OCI-LY7 (cell line): ENCODE data around the gene SAT1.

ENCODE experiments used
- CTCF ChIP-seq: fragments of 200-600 bp; sonication (generic); conservative IDR thresholded peaks from 2 replicates; pipeline ENCODE4 v1.5.1; 2014; ENCODE audit warnings: mild to moderate bottlenecking, antibody characterized with exemption, low read length, moderate library complexity, mixed read lengths
- EZH2phosphoT487 ChIP-seq: fragments of 200-600 bp; sonication (generic); IDR thresholded peaks from 2 replicates; pipeline ENCODE4 v1.6.1; 2018; ENCODE audit warnings: low read depth, borderline replicate concordance, mild to moderate bottlenecking, mixed run types, antibody characterized with exemption, low read length, moderate library complexity, mixed read lengths

- TF ChIP-seq CTCF (no peak), EZH2phosphoT487 (no peak)
These were observed 27.3 kb downstream of the SAT1 start for GRCh38 chrX:23810279-23810678.
